ENCODE results near the gene HELZ2. TPM values are rescaled to one million over a fixed set of nuclear protein-coding genes. Genes with fewer than 3 reads are reported as not detected.

HELZ2 gene
- total and polyA plus RNA-seq, 7 experiments from 2014 or later: 3.8 to 102 (median 24.9) TPM

DNA sequence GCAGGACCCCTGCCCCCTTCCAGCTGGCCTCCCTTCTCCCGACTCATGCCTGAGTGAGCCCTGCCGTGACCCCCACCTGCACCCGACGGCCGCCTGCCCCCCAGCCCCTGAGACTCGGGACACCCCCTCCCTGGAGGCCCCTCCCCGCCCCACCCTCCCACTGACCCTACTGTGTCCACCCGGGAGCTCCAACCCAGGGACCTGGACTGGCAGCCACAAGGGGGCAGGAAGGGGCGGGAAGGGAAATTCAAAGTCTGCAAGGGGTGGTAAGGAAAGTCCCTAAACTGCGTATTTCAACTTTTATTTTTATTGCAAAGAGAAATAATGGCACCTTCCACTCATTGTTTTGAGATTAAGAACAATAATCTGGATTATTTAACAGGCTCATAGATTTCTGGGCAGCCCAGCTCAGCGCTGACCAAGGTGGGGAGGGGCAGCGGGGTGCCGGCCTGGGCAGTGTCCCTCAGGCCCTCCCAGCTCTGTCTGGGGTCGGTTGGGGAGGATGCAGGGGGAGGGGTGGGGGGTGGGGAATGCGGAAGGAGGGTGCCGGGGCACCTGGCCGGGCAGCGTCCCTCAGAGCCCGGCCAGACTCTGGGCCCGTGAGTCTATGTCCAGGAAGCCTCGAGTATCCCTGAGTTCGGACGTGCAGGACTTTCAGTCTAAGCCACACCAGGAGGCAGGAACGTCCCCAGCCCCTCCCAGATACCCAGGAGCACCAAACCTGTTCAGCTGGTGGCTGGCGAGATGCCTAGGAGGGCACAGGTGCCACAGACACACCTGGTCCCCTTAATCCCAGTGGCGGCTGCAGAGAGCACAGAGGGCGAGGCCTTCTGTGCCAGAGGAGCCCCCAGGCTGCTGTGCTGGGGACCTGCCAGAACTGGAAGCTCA is 35.6 kb downstream of the HELZ2 start:
- Histone ChIP-seq H3K36me3 (ENCODE audit: control insufficient read depth in 2 of 3, insufficient read depth in 3 of 3, low read length in 3 of 3) (no peaks in the 10 kb centered on the region), H3K27ac (ENCODE audit: low read depth, low read length) (peak overlapping the region; percentile 83), H3K9me3 (ENCODE audit: control insufficient read depth in 2 of 3, low read length in 3 of 3) (no peaks in the 10 kb centered on the region), H3K4me1 (ENCODE audit: control insufficient read depth in 2 of 2, insufficient read depth in 2 of 2, low read length in 2 of 2) (peaks cover 15 to 21% of the 10 kb centered on the region in 2 donors), H3K27me3 (ENCODE audit: control insufficient read depth in 2 of 2, insufficient read depth in 2 of 2, low read length in 2 of 2) (no peaks in the 10 kb centered on the region), H3K4me3 (ENCODE audit: low read length) (peak overlapping the region; percentile 68)
- H3K27me3 Mint-ChIP-seq: no peaks in the 10 kb centered on the region
- no peaks in the 10 kb centered on the region for H3K9me3 Mint-ChIP-seq
- no peaks in the 10 kb centered on the region for H3K36me3 Mint-ChIP-seq
- H3K4me3 Mint-ChIP-seq: peak overlapping the region; percentile 29 to 86 (median 75)
- H3K27ac Mint-ChIP-seq: peak overlapping the region; percentile 42 to 91 (median 78)
- peaks cover 0 to 11% (median 7%) of the 10 kb centered on the region in 7 donors for H3K4me1 Mint-ChIP-seq
- intact Hi-C loops (cut with micrococcal nuclease): loop anchor here (1.0 to 10.0 kb wide), 20 partner anchors 15 to 582 kb away; partner anchors contain the start of genes ARFRP1 (in 2 of the 2), UCKL1 (in 2 of the 2), C20orf204 (in 1 of the 2) and LIME1 (in 1 of the 2)
- DNase-seq: peak in 3 of 9 donors; percentile 38 to 73 (median 56)
- peak; percentile 28 for ATAC-seq
- CTCF ChIA-PET: interaction anchor here (0.7 to 3.4 kb wide), 19 partner anchors 12 to 500 kb away, joined by 3 to 18 read pairs (median 4); partner anchors contain the start of genes ARFRP1, LIME1, PPDPF and ZGPAT
- POLR2A ChIA-PET: interaction anchor here (0.6 to 7.4 kb wide), 23 partner anchors 9 to 693 kb away, joined by 3 to 89 read pairs (median 4); partner anchors contain the start of genes GMEB2, LIME1, PPDPF and RTEL1

DNA sequence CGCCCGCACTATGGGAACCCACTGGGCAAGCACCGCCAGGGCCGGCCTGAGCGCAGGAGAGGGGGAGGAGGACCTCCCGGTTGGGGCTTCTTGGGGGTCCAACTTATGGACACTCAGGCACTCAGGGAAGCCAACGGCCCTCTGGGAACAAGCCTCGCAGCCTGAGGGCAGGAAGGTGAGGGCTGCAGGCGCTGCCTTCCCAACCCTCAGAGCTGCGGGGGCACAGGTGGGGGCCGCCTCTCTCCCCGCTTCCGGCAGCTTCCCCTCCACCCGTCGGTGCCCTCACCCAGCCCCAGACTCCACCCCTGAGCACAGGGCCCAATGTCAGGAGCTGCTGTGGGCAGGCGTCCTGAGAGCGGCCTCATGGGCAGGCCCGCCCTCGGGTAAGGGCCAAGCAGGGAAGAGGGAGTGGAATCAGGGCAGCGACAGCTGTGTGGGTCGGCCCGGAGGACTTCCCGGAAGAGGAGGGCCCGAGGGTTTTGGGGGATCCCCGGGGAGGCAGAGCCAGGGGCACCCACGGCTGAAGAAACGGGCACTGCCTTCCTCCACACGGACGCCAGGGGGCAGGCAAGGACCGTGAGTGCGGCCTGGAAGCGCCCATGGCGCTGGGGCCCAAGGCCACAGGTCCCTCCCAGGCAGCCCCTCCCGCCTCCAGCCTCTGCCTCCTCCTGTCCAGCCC is 36.4 kb downstream of the HELZ2 start:
- POLR2A ChIA-PET: interaction anchor here (0.5 to 7.4 kb wide), 24 partner anchors 10 to 1349 kb away, joined by 3 to 89 read pairs (median 4); partner anchors contain the start of genes GMEB2, LIME1, PPDPF and RTEL1
- intact Hi-C loops (cut with micrococcal nuclease): loop anchor here (1.0 to 10.0 kb wide), 25 partner anchors 15 to 583 kb away; partner anchors contain the start of genes ARFRP1 (in 2 of the 2), UCKL1 (in 2 of the 2), C20orf204 (in 1 of the 2) and LIME1 (in 1 of the 2)
- peak overlapping the region; percentile 48 to 86 (median 75) for H3K4me3 Mint-ChIP-seq
- Histone ChIP-seq H3K9me3 (ENCODE audit: control insufficient read depth in 2 of 3, low read length in 3 of 3) (no peaks in the 10 kb centered on the region), H3K4me1 (ENCODE audit: control insufficient read depth in 2 of 2, insufficient read depth in 2 of 2, low read length in 2 of 2) (peaks cover 15 to 21% of the 10 kb centered on the region in 2 donors), H3K4me3 (ENCODE audit: low read length) (peak overlapping the region; percentile 68), H3K27me3 (ENCODE audit: control insufficient read depth in 2 of 2, insufficient read depth in 2 of 2, low read length in 2 of 2) (no peaks in the 10 kb centered on the region), H3K27ac (ENCODE audit: low read depth, low read length) (peak overlapping the region; percentile 83), H3K36me3 (ENCODE audit: control insufficient read depth in 2 of 3, insufficient read depth in 3 of 3, low read length in 3 of 3) (no peaks in the 10 kb centered on the region)
- no peaks in the 10 kb centered on the region for H3K36me3 Mint-ChIP-seq
- ATAC-seq: peak; percentile 94
- H3K27ac Mint-ChIP-seq: peak overlapping the region; percentile 36 to 91 (median 78)
- no peaks in the 10 kb centered on the region for H3K9me3 Mint-ChIP-seq
- CTCF ChIA-PET: interaction anchor here (0.7 to 3.4 kb wide), 18 partner anchors 8 to 501 kb away, joined by 3 to 18 read pairs (median 4); partner anchors contain the start of genes ARFRP1, LIME1, PPDPF and ZGPAT
- peaks cover 0 to 11% (median 7%) of the 10 kb centered on the region in 7 donors for H3K4me1 Mint-ChIP-seq
- H3K27me3 Mint-ChIP-seq: no peaks in the 10 kb centered on the region
- peak; percentile 88 to 97 (median 92) for DNase-seq

DNA sequence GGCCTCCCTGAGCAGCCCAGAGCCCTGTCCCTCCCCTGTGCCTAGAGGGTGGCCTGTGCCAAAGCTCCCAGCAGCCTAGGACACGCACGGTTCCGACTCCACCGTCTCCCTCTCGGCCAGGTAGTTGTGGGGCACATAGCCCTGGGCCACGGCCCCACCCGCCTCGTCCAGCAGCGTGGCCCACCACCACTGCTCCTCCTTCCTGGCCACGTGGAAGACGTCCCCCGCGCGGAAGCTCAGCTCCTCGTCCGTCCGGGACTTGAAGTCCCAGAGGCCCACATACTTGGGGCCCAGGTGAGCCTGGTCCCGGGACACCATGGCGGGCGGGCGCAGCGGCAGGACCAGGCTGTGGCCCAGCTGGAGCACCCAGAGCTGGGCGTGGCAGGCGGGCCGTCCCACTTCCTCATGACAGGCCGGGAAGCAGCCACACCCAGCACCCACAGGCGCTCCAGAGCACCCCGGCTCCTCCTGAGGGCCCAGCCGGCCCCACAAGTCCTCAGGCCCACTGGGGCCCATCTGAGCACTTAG is 37.0 kb downstream of the HELZ2 start, which contains the start of gene PTK6:
Gene PTK6, minus strand, starts transcription at position 380 of the 528 bp plus-strand sequence. Its CDS starts 62 bp downstream, at position 318.
- peak; percentile 14 for ATAC-seq
- Mint-ChIP-seq H3K4me3 (peak within 1 kb of the TSS; percentile 63 to 86 (median 75)), H3K4me1 (peaks cover 2 to 11% (median 8%) of the 10 kb centered on the region in 7 donors), H3K27me3 (no peaks in the 10 kb centered on the region), H3K36me3 (no peaks in the 10 kb centered on the region), H3K27ac (peak within 1 kb of the TSS; percentile 42 to 91 (median 78)), H3K9me3 (no peaks in the 10 kb centered on the region)
- ChIA-PET CTCF (interaction anchor here (0.8 to 3.4 kb wide), 13 partner anchors 9 to 501 kb away, joined by 3 to 18 read pairs (median 5); partner anchors contain the start of genes ARFRP1, LIME1, PPDPF and ZGPAT), POLR2A (interaction anchor here (0.5 to 7.4 kb wide), 18 partner anchors 10 to 1349 kb away, joined by 3 to 89 read pairs (median 4); partner anchors contain the start of genes HELZ2, PPDPF and RTEL1)
- no peak for DNase-seq
- H3K27ac ChIP-seq (ENCODE audit: low read depth, low read length): peak within 1 kb of the TSS; percentile 83
- H3K4me3 ChIP-seq (ENCODE audit: low read length): peak within 1 kb of the TSS; percentile 68
- peaks cover 15 to 21% of the 10 kb centered on the region in 2 donors for H3K4me1 ChIP-seq (ENCODE audit: control insufficient read depth in 2 of 2, insufficient read depth in 2 of 2, low read length in 2 of 2)
- no peaks in the 10 kb centered on the region for H3K9me3 ChIP-seq (ENCODE audit: control insufficient read depth in 2 of 3, low read length in 3 of 3)
- no peaks in the 10 kb centered on the region for H3K27me3 ChIP-seq (ENCODE audit: control insufficient read depth in 2 of 2, insufficient read depth in 2 of 2, low read length in 2 of 2)
- H3K36me3 ChIP-seq (ENCODE audit: control insufficient read depth in 2 of 3, insufficient read depth in 3 of 3, low read length in 3 of 3): no peaks in the 10 kb centered on the region
- intact Hi-C loops (cut with micrococcal nuclease): loop anchor here (1.0 to 10.0 kb wide), 13 partner anchors 15 to 540 kb away; partner anchors contain the start of genes ARFRP1 (in 1 of the 2), C20orf204 (in 1 of the 2), LIME1 (in 1 of the 2) and PPDPF (in 1 of the 2)

DNA sequence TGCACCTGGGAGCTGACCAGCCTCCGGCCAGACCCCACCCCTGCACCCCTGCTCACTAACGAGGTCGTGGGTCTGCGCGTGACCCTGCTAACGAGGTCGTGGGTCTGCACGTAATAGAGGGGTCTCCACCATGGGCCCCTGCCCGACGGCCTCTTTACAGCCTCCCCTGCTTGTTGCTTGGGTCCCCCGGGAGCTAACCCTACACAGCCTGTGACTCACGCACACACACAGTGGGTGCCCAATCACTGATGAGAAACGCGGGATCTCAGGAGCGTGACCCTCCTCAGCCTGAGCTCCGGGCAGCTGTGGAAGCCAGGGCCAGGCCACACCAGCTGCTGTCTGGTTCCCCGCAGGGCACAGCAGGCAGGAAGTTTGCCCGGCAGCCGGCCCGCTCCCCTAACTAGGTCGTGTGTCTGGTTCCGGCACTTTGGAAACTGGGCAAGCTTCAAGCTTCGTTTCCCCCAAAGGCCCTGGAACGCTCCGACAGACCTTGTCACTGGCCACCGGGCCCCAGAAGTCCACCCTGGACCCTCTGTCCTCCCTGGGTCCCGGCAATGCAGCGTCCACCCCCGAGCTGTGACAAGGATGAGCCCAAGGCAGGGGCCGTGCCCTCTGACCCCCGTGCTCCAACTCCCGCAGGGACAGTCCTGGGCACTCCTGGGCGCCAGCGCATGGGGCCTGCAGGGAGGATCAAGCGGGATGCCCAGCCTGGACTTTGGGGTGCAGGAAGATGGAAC is 37.6 kb downstream of the HELZ2 start:
- ChIA-PET CTCF (interaction anchor here (0.7 to 3.4 kb wide), 8 partner anchors 10 to 328 kb away, joined by 3 to 18 read pairs (median 4); partner anchors contain the start of genes ARFRP1, PPDPF and ZGPAT), POLR2A (interaction anchor here (0.8 to 7.4 kb wide), 5 partner anchors 9 to 105 kb away, joined by 3 to 89 read pairs (median 8); partner anchors contain the start of genes HELZ2 and PPDPF)
- Histone ChIP-seq H3K27me3 (ENCODE audit: control insufficient read depth in 2 of 2, insufficient read depth in 2 of 2, low read length in 2 of 2) (no peaks in the 10 kb centered on the region), H3K4me1 (ENCODE audit: control insufficient read depth in 2 of 2, insufficient read depth in 2 of 2, low read length in 2 of 2) (peaks cover 15 to 21% of the 10 kb centered on the region in 2 donors), H3K36me3 (ENCODE audit: control insufficient read depth in 2 of 3, insufficient read depth in 3 of 3, low read length in 3 of 3) (no peaks in the 10 kb centered on the region), H3K4me3 (ENCODE audit: low read length) (no peak overlapping the region), H3K9me3 (ENCODE audit: control insufficient read depth in 2 of 3, low read length in 3 of 3) (no peaks in the 10 kb centered on the region), H3K27ac (ENCODE audit: low read depth, low read length) (no peak overlapping the region)
- Mint-ChIP-seq H3K9me3 (peaks cover 0 to 2% (median 0%) of the 10 kb centered on the region in 11 donors), H3K27me3 (no peaks in the 10 kb centered on the region), H3K4me1 (peaks cover 6 to 13% (median 8%) of the 10 kb centered on the region in 7 donors), H3K27ac (peak overlapping the region in 4 of 9 donors; percentile 24 to 52 (median 40)), H3K4me3 (peak overlapping the region in 3 of 10 donors; percentile 29 to 74 (median 35)), H3K36me3 (no peaks in the 10 kb centered on the region)
- DNase-seq: no peak
- ATAC-seq: no peak
- intact Hi-C loops (cut with micrococcal nuclease): loop anchor here (5.0 to 10.0 kb wide), 8 partner anchors 171 to 541 kb away; partner anchors contain the start of genes ARFRP1 (in 1 of the 2), C20orf204 (in 1 of the 2), LIME1 (in 1 of the 2) and RGS19 (in 1 of the 2)

All from naive thymus-derived CD4-positive, alpha-beta T cell (primary cell).